Measurements from ENCODE around the gene ANKZF1.
A peak's percentile ranks its signal among the peaks of the same experiment; 100 is the strongest.

The ANKZF1 gene

GRCh38 chr2:219221957-219222518, 7.6 kb upstream of the ANKZF1 start:
- peak overlapping the region in 1 of 21 experiments; percentile 4 for H3K27ac ChIP-seq
- no peak overlapping the region for H3K4me3 ChIP-seq

- Histone ChIP-seq H3K4me3 (no peak overlapping the region), H3K27ac (no peak overlapping the region)
Measured at GRCh38 chr2:219223831-219224610, 5.6 kb upstream of the ANKZF1 start.

DNA sequence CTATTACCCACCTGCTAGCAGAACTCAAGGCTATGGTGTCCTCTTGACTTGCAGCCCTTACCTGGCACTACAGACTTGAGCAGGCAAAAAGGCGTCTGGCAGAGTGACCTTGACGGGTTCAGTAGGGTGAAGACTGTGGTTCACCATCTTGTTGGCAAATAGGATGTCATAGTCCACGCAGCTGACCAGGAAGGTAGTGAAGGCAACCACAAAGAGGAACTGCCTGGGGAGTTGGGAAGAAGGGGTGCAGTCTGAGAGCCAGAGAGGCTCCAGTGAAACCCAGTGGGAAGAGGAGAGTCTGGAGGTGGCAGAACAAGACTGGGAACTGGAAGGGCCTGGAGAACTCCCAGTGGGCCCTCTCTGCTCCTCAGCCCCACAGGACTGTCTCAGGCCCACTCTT, 4.3 kb upstream of the ANKZF1 start:
- H3K4me3 ChIP-seq, result no peak overlapping the region
- H3K27ac ChIP-seq, result no peak overlapping the region

- H3K27ac ChIP-seq, result peak overlapping the region in 19 of 21 experiments; percentile 86 to 96 (median 95)
Measured at GRCh38 chr2:219228041-219228910, 1.3 kb upstream of the ANKZF1 start.

DNA sequence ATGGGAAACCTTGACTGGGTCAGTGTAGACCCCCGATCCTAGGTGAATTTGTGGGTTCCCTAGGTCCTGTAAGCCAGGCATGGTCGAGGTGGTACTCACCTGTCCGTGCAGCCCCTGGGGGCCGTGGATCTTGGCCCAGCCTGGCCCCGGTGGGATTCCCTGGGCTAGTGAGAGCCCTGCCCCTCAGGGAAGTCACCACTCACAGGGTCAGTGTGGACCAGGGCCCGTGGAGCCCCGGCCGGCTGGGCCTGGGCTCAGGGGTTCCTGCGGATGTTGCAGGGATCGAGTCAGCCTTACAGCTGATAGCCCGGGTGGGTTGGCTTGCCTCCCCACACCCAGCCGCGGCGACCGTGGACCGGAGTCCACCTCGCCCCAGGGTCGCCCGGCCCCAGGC, 698 bp upstream of the ANKZF1 start:
- peak overlapping the region; percentile 73 to 96 (median 95) for H3K27ac ChIP-seq
- H3K4me3 ChIP-seq, result peak overlapping the region; percentile 60 to 87 (median 75)

More at GRCh38 chr2:219228041-219228910, 1.3 kb upstream of the ANKZF1 start:
- peak overlapping the region; percentile 60 to 87 (median 75) for H3K4me3 ChIP-seq

DNA sequence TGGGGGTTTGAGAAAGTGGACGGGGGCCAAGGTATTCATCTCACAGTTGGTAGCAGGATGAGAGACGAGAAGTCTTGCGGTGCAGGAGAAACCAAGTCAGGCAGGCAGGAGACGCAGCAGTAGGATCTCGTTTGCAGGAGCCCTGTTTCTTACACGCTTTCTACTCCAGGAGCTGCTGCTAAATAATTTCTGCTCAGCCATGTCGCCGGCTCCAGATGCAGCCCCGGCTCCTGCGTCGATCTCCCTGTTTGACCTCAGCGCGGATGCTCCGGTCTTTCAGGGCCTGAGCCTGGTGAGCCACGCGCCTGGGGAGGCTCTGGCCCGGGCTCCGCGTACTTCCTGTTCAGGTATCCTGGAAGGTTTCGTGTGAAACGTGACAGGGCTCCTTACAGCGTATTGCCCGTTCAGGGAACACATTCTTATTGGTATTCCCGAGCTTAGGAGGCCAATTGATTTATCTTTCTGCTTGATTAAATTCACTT, 494 bp downstream of the ANKZF1 start:
- peak overlapping the region; percentile 54 to 96 (median 94) for H3K27ac ChIP-seq
- peak overlapping the region; percentile 60 to 87 (median 75) for H3K4me3 ChIP-seq

DNA sequence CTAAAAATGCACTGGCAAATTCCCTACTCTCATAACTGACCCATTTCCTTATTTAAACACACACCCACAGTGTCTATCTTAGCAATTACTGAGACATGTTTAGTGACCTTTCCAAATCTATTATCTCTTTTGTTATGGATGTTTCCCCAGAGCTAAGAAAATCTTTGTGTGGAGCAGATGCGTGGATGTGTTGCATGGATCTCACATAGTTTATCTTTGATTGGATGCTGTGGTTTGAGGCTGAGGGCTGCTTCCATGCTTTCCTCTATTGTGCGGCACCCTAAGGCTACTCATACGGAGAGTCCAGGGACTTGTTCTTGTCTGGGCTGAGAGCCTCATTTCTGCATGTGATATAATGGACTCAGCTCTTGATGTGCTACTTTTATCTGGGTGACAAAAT, 4.7 kb downstream of the ANKZF1 start:
- Histone ChIP-seq H3K27ac (no peak overlapping the region), H3K4me3 (no peak overlapping the region)

- H3K27ac ChIP-seq, result peak overlapping the region in 7 of 21 experiments; percentile 4 to 63 (median 28)
- H3K4me3 ChIP-seq, result peak overlapping the region in 5 of 7 experiments; percentile 10 to 27 (median 13)
Measured at GRCh38 chr2:219243291-219243761, 13.7 kb downstream of the ANKZF1 start.

GRCh38 chr2:219244789-219245147, 15.2 kb downstream of the ANKZF1 start:
- H3K4me3 ChIP-seq, result peak overlapping the region; percentile 66 to 92 (median 76)
- H3K27ac ChIP-seq, result peak overlapping the region; percentile 20 to 99 (median 93)

- Histone ChIP-seq H3K27ac (peak within 1 kb of the TSS; percentile 71 to 99 (median 93)), H3K4me3 (peak within 1 kb of the TSS; percentile 66 to 92 (median 76))
Measured at GRCh38 chr2:219245148-219245898, 15.7 kb downstream of the ANKZF1 start, which contains the start of the genes GLB1L and STK16. Gene GLB1L, minus strand, starts transcription at chr2:219245444. Its CDS starts 1,871 bp downstream, at chr2:219243573. Gene STK16, plus strand, starts transcription at chr2:219245479. Its CDS starts 521 bp downstream, at chr2:219246000.

- H3K27ac ChIP-seq, result peak overlapping the region; percentile 71 to 99 (median 93)
- peak overlapping the region; percentile 66 to 92 (median 76) for H3K4me3 ChIP-seq
Measured at GRCh38 chr2:219245899-219246230, 16.3 kb downstream of the ANKZF1 start.

GRCh38 chr2:219246559-219246958, 17.0 kb downstream of the ANKZF1 start:
- Histone ChIP-seq H3K4me3 (no peak overlapping the region), H3K27ac (peak overlapping the region in 17 of 21 experiments; percentile 33 to 98 (median 91))

GRCh38 chr2:219247678-219248642, 18.4 kb downstream of the ANKZF1 start:
- H3K4me3 ChIP-seq, result no peak overlapping the region
- peak overlapping the region in 20 of 21 experiments; percentile 57 to 98 (median 86) for H3K27ac ChIP-seq

DNA sequence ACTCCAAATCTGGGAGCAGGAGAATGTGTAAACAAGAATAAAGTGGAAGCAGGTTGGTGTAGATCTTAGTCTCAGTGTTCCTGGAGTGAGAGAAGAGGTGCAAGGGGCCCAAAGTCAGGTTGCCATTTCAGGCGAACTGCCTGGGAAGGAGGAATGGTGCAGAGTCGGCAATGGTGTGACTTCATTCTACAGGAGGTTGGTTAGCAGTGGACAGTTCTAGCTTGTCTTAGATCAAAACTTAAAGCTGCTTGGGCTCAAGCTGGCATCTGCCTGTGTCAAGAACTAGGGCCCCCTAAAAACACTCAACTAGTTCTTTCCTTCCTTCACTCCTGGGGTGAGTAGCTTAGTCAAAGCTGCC, 19.2 kb downstream of the ANKZF1 start:
- Histone ChIP-seq H3K27ac (peak overlapping the region in 20 of 21 experiments; percentile 57 to 98 (median 86)), H3K4me3 (peak overlapping the region in 3 of 7 experiments; percentile 8 to 24 (median 20))

- Histone ChIP-seq H3K4me3 (peak overlapping the region in 6 of 7 experiments; percentile 2 to 75 (median 16)), H3K27ac (peak overlapping the region in 20 of 21 experiments; percentile 57 to 98 (median 86))
Measured at GRCh38 chr2:219249203-219249980, 19.8 kb downstream of the ANKZF1 start.

DNA sequence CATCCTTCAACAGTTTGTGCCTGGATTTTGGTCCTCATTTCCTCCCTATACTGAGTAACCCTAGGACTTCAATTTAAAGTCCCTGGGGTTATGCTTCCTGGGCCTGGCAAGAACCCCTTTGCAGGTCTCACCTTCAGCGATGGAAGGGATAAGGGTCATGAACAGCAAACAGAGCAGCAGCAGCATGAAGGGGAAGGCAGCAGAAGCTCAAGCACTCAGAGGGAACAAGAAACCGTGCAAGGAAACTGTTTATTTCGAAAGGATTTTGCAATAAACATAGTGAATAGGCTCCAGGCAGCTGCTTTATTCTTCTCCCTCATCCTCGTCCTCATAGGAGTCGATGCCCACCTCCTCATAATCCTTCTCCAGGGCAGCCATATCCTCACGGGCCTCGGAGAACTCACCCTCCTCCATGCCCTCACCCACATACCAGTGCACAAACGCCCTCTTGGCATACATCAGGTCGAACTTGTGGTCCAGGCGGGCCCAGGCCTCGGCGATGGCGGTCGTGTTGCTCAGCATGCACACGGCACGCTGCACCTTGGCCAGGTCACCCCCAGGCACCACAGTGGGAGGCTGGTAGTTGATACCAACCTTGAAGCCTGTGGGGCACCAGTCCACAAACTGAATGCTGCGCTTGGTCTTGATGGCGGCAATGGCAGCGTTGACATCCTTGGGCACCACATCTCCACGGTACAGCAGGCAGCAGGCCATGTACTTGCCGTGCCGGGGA, 20.6 kb downstream of the ANKZF1 start:
- peak overlapping the region; percentile 15 to 98 (median 82) for H3K27ac ChIP-seq
- peak overlapping the region in 5 of 7 experiments; percentile 2 to 75 (median 20) for H3K4me3 ChIP-seq
